H1 (cell line): ENCODE results near the gene ZNF805. TPM values are rescaled to one million over a fixed set of nuclear protein-coding genes. Genes with fewer than 3 reads are reported as not detected.
A peak's percentile ranks its signal among the peaks of the same experiment; 100 is the strongest.

Experiments used
- CEBPB ChIP-seq: IDR thresholded peaks from 2 replicates; pipeline ENCODE4 v1.6.1; 2012; ENCODE audit warnings: low read depth, low read length
- CHD7 ChIP-seq: fragments of 300-600 bp; sonication (generic); IDR thresholded peaks from 2 replicates; pipeline ENCODE4 v1.7.1; 2012; ENCODE audit warnings: low read length, moderate library complexity, mild to moderate bottlenecking, inconsistent platforms; ENCODE audit not compliant: insufficient replicate concordance
- E2F6 ChIP-seq: IDR thresholded peaks from 2 replicates; pipeline ENCODE4 v1.6.1; 2012; ENCODE audit warnings: inconsistent platforms
- EZH2 ChIP-seq: fragments of 200-600 bp; sonication (generic); IDR thresholded peaks from 2 replicates; pipeline ENCODE4 v1.7.1; 2012; ENCODE audit warnings: low read depth, mild to moderate bottlenecking, moderate library complexity, low read length, inconsistent platforms; ENCODE audit not compliant: severe bottlenecking
- HDAC2 ChIP-seq, 2 experiments: fragments of 300-600 bp in 1 of 2; sonication (generic) in 1 of 2; IDR thresholded peaks; 2 replicates each; pipeline ENCODE4 v1.6.1; 2011 to 2012; ENCODE audit warnings: low read depth in 2 of 2, low read length in 2 of 2, mild to moderate bottlenecking in 2 of 2, moderate library complexity in 2 of 2, borderline replicate concordance in 1 of 2, inconsistent platforms in 1 of 2
- RAD21 ChIP-seq, 2 experiments: IDR thresholded peaks in 1 of 2; conservative IDR thresholded peaks in 1 of 2; 2 replicates each; pipeline ENCODE4 v1.6.1; 2011; ENCODE audit warnings: low read depth in 2 of 2, low read length in 2 of 2, improper control_type of control experiment in 1 of 2, inconsistent platforms in 1 of 2, mild to moderate bottlenecking in 1 of 2, moderate library complexity in 1 of 2
- ZNF274 ChIP-seq: IDR thresholded peaks from 2 replicates; pipeline ENCODE4 v1.7.0; 2012; ENCODE audit warnings: low read length, borderline replicate concordance; ENCODE audit errors: extremely low read depth
- polyA plus RNA-seq, 7 experiments: library from polyadenylated mRNA; depleted of rRNA in 3 of 7; stranded (reverse) in 5 of 7; unstranded in 2 of 7; fragments of >200 nt in 5 of 7; fragments of 200-250 nt in 2 of 7; gene quantifications; 1 replicate in 5 of 7; 2 replicates in 1 of 7; 4 replicates in 1 of 7; pipeline versions ENCODE4 v1.2.1 to v1.2.3, GENCODE V29; 2011 to 2013; ENCODE audit warnings: missing spikeins in 2 of 7, mixed read lengths in 2 of 7
- total RNA-seq: library from RNA; stranded (reverse); fragmentation: NEBNext Ultra II Directional; extraction: Animal tissue kit (Norgen Biotek cat#: 25700); gene quantifications from 2 replicates; pipeline ENCODE4 v1.2.1, GENCODE V29; 2021

Gene ZNF805
- total and polyA plus RNA-seq, 2 of the 8 experiments (the other 6 are each of a cell fraction or from before 2014, with no cell fraction given): 2.3 to 14.8 TPM

DNA sequence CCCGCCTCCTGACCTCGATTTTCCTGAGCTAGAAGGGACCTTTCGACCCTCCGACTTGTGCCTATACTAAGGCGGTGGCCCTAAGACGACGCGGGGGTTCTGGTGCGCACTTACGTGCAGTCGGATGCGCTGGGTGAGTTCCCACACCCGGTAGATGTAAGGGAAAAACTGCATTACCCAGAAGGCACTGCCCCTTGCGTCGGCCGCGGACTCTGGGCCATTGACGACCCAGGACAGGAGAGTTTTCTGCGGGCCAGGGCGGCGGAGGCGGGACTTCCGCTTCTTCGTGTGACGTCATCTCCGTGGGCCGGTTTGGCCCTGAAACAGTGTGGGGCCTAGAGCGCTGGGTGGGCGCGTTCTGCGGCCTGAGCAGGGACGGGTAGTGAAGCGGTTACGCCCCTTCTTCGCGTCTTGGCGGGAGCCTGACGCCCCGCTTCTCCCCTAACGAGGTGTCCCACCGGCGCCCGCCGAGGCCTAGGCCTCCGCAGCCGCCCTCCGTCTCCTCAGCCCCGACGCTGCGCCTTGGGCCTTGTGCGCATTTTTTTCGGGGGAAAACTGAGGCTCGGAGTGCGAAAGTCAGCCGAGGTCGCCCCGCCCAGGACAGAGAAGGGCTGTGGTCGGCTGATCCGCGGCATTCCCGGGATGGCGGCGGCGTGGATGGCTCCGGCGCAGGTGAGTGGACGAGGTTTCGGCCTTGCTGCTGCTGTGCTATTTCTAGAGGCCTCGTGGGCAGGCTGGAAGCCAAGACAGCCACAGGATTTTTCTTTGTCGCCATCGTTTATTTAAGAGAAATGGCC is 39.9 kb downstream of the ZNF805 start, which contains the start of gene ZNF460 (continued):
- TF ChIP-seq CHD7 (no peak), CEBPB (no peak), EZH2 (no peak), RAD21 (IDR thresholded peaks at IDR 0.05 in 1 of 2, conservative IDR thresholded peaks at IDR 0.05 in 1 of 2; ENCODE audit: low read depth in 2 of 2, low read length in 2 of 2) (no peak; a peak in 1 of 4 replicates), ZNF274 (no peak), HDAC2 (IDR thresholded peaks at IDR 0.05; ENCODE audit: borderline replicate concordance in 1 of 2, low read depth in 2 of 2, low read length in 2 of 2) (no peak), E2F6 (peak; percentile 34; the same call in 1 of the 2 replicates)
